ENCODE results near the gene STK32C. TPM values are rescaled to one million over a fixed set of nuclear protein-coding genes. Genes with fewer than 3 reads are reported as not detected.

STK32C gene
- total RNA-seq, 1 experiment from 2014 or later = 13.9 TPM

GRCh38 chr10:132309471-132309865 lies 1.7 kb upstream of the STK32C start:
- ChIA-PET CTCF (no interaction called here), POLR2A (ENCODE audit: unreplicated experiment) (no interaction called here)
- intact Hi-C loops (cut with micrococcal nuclease; ENCODE audit: unreplicated experiment) = no loop called here
- Histone ChIP-seq H3K4me2 (no peak overlapping the region), H2AFZ (no peak overlapping the region), H3K4me1 (replicated peaks; ENCODE audit: insufficient read depth) (peaks cover 5% of the 10 kb centered on the region; the same call in 1 of the 2 replicates), H3K79me2 (ENCODE audit: low read depth) (no peaks in the 10 kb centered on the region), H3K4me3 (no peak overlapping the region), H3K27ac (no peak overlapping the region), H4K20me1 (ENCODE audit: insufficient read depth) (no peaks in the 10 kb centered on the region), H3K36me3 (ENCODE audit: low read depth) (no peaks in the 10 kb centered on the region), H3K27me3 (ENCODE audit: insufficient read depth, low read depth) (no peaks in the 10 kb centered on the region), H3K9me2 (ENCODE audit: insufficient read depth) (no peaks in the 10 kb centered on the region), H3K9me3 (ENCODE audit: insufficient read depth, low read depth) (no peaks in the 10 kb centered on the region), H3F3A (ENCODE audit: insufficient read depth, low read depth) (no peaks in the 10 kb centered on the region)
- TF ChIP-seq EZH2 (IDR thresholded peaks at IDR 0.05; ENCODE audit: low read depth) (no peak), CTCF (conservative IDR thresholded peaks at IDR 0.05) (no peak)
- no TSS peak for BruUV-seq (replicated peaks)
- DNase-seq = no peak

GRCh38 chr10:132308587-132309470 lies 1.1 kb upstream of the STK32C start:
- ChIA-PET CTCF (no interaction called here), POLR2A (ENCODE audit: unreplicated experiment) (no interaction called here)
- DNase-seq = no peak
- Histone ChIP-seq H4K20me1 (ENCODE audit: insufficient read depth) (no peaks in the 10 kb centered on the region), H3K9me3 (ENCODE audit: insufficient read depth, low read depth) (no peaks in the 10 kb centered on the region), H3K9me2 (ENCODE audit: insufficient read depth) (no peaks in the 10 kb centered on the region), H3K79me2 (ENCODE audit: low read depth) (no peaks in the 10 kb centered on the region), H3K4me2 (peak overlapping the region; percentile 76), H3F3A (ENCODE audit: insufficient read depth, low read depth) (no peaks in the 10 kb centered on the region), H3K4me3 (peak overlapping the region; percentile 73), H3K27me3 (ENCODE audit: insufficient read depth, low read depth) (no peaks in the 10 kb centered on the region), H2AFZ (peak overlapping the region; percentile 71; the same call in 1 of the 2 replicates), H3K4me1 (replicated peaks; ENCODE audit: insufficient read depth) (peaks cover 5% of the 10 kb centered on the region; the same call in 1 of the 2 replicates), H3K36me3 (ENCODE audit: low read depth) (no peaks in the 10 kb centered on the region), H3K27ac (no peak overlapping the region)
- intact Hi-C loops (cut with micrococcal nuclease; ENCODE audit: unreplicated experiment) = no loop called here
- TF ChIP-seq EZH2 (IDR thresholded peaks at IDR 0.05; ENCODE audit: low read depth) (no peak), CTCF (conservative IDR thresholded peaks at IDR 0.05) (no peak)
- BruUV-seq (replicated peaks) = TSS peak; percentile 70

- no peak overlapping the region for H3K27ac ChIP-seq
Observed at GRCh38 chr10:132306864-132307751, 642 bp downstream of the STK32C start.

More at GRCh38 chr10:132306864-132307751, 642 bp downstream of the STK32C start:
- TF ChIP-seq CTCF (conservative IDR thresholded peaks at IDR 0.05) (no peak), EZH2 (IDR thresholded peaks at IDR 0.05; ENCODE audit: low read depth) (no peak)
- peak overlapping the region; percentile 57; the same call in 1 of the 2 replicates for H3K4me3 ChIP-seq
- peak overlapping the region; percentile 75 for H3K4me2 ChIP-seq
- no peaks in the 10 kb centered on the region for H3K36me3 ChIP-seq (ENCODE audit: low read depth)
- H3F3A ChIP-seq (ENCODE audit: insufficient read depth, low read depth) = no peaks in the 10 kb centered on the region
- H3K79me2 ChIP-seq (ENCODE audit: low read depth) = no peaks in the 10 kb centered on the region
- no peaks in the 10 kb centered on the region for H3K9me2 ChIP-seq (ENCODE audit: insufficient read depth)
- CTCF ChIA-PET = interaction anchor here (0.6 kb wide), 1 partner anchor 83 kb away, joined by 3 read pairs; no protein-coding TSS in a partner anchor
- H3K9me3 ChIP-seq (ENCODE audit: insufficient read depth, low read depth) = no peaks in the 10 kb centered on the region
- H3K27me3 ChIP-seq (ENCODE audit: insufficient read depth, low read depth) = no peaks in the 10 kb centered on the region
- DNase-seq = peak; percentile 63 to 65
- intact Hi-C loops (cut with micrococcal nuclease; ENCODE audit: unreplicated experiment) = no loop called here
- BruUV-seq (replicated peaks) = no TSS peak
- H4K20me1 ChIP-seq (ENCODE audit: insufficient read depth) = no peaks in the 10 kb centered on the region
- POLR2A ChIA-PET (ENCODE audit: unreplicated experiment) = interaction anchor here (0.5 to 0.6 kb wide), 3 partner anchors 9 to 144 kb away, joined by 3 to 10 read pairs (median 4); no protein-coding TSS in a partner anchor
- peak overlapping the region; percentile 68; the same call in 1 of the 2 replicates for H2AFZ ChIP-seq
- peaks cover 5% of the 10 kb centered on the region; the same call in 1 of the 2 replicates for H3K4me1 ChIP-seq (replicated peaks; ENCODE audit: insufficient read depth)
